DOHH2 (cell line): ENCODE results near the gene SH3GL3.

Source experiments
- EZH2phosphoT487 ChIP-seq: fragments of 200-600 bp; sonication (generic); IDR thresholded peaks from 2 replicates; pipeline ENCODE4 v1.6.1; 2017; ENCODE audit warnings: borderline replicate concordance, mild to moderate bottlenecking, antibody characterized with exemption, low read length, moderate library complexity, mixed read lengths
- TF ChIP-seq, protein P1 (sequence below): fragments of 200-600 bp; sonication (generic); IDR thresholded peaks from one replicate; pipeline ENCODE4 v1.5.1; 2014; ENCODE audit warnings: antibody characterized with exemption, mild to moderate bottlenecking, low read depth, low read length; ENCODE audit not compliant: poor library complexity, severe bottlenecking

GRCh38 chr15:83410532-83410931, 36.6 kb upstream of the SH3GL3 start:
- TF ChIP-seq, protein P1, sequence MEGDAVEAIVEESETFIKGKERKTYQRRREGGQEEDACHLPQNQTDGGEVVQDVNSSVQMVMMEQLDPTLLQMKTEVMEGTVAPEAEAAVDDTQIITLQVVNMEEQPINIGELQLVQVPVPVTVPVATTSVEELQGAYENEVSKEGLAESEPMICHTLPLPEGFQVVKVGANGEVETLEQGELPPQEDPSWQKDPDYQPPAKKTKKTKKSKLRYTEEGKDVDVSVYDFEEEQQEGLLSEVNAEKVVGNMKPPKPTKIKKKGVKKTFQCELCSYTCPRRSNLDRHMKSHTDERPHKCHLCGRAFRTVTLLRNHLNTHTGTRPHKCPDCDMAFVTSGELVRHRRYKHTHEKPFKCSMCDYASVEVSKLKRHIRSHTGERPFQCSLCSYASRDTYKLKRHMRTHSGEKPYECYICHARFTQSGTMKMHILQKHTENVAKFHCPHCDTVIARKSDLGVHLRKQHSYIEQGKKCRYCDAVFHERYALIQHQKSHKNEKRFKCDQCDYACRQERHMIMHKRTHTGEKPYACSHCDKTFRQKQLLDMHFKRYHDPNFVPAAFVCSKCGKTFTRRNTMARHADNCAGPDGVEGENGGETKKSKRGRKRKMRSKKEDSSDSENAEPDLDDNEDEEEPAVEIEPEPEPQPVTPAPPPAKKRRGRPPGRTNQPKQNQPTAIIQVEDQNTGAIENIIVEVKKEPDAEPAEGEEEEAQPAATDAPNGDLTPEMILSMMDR = no peak
- no peak for TF ChIP-seq EZH2phosphoT487
